Mesenchymal stem cell (in vitro differentiated cells and primary cell): ENCODE data around the gene ISYNA1.

ENCODE experiments used
- DNase-seq: peaks from one replicate; pipeline ENCODE4 v3.0.0-alpha.2; 2013
- H2AFZ ChIP-seq: one replicate; pipeline ENCODE4 v1.6.1; 2013; ENCODE audit warnings: low read depth, mild to moderate bottlenecking, control low read depth, inconsistent platforms, low read length, moderate library complexity
- H2AK5ac ChIP-seq: 2 replicates; pipeline ENCODE4 v1.6.1; 2013; ENCODE audit warnings: low read length, moderate library complexity, mild to moderate bottlenecking, inconsistent platforms; ENCODE audit not compliant: severe bottlenecking
- H2BK120ac ChIP-seq: one replicate; pipeline ENCODE4 v1.6.1; 2013; ENCODE audit warnings: low read depth, mild to moderate bottlenecking, inconsistent platforms, low read length, moderate library complexity
- H2BK12ac ChIP-seq, 2 experiments: one replicate each; pipeline ENCODE4 v1.6.1; 2013; ENCODE audit warnings: inconsistent platforms in 2 of 2, low read length in 2 of 2, mild to moderate bottlenecking in 2 of 2, moderate library complexity in 2 of 2, control low read depth in 1 of 2
- H2BK15ac ChIP-seq: one replicate; pipeline ENCODE4 v1.6.1; 2013; ENCODE audit warnings: mild to moderate bottlenecking, low read depth, inconsistent platforms; ENCODE audit not compliant: poor library complexity, severe bottlenecking
- H2BK5ac ChIP-seq: 2 replicates; pipeline ENCODE4 v1.6.1; 2013; ENCODE audit warnings: low read depth, mild to moderate bottlenecking, low read length, control low read depth, inconsistent platforms; ENCODE audit not compliant: poor library complexity, severe bottlenecking
- H3K14ac ChIP-seq, 2 experiments: one replicate each; pipeline ENCODE4 v1.6.1; 2013; ENCODE audit warnings: inconsistent platforms in 2 of 2, low read length in 2 of 2, control low read depth in 1 of 2, mild to moderate bottlenecking in 1 of 2, moderate library complexity in 1 of 2
- H3K18ac ChIP-seq, 2 experiments: one replicate each; pipeline ENCODE4 v1.6.1; 2013; ENCODE audit warnings: inconsistent platforms in 2 of 2, low read length in 2 of 2, control low read depth in 1 of 2, low read depth in 1 of 2, mild to moderate bottlenecking in 1 of 2
- H3K23ac ChIP-seq, 2 experiments: one replicate each; pipeline ENCODE4 v1.6.1; 2013; ENCODE audit warnings: inconsistent platforms in 2 of 2, low read length in 2 of 2, mild to moderate bottlenecking in 2 of 2, moderate library complexity in 2 of 2, control low read depth in 1 of 2
- H3K27ac ChIP-seq: 2 replicates; pipeline ENCODE4 v1.5.1; 2013; ENCODE audit warnings: mild to moderate bottlenecking, moderate library complexity, low read length, control low read depth, inconsistent platforms; ENCODE audit not compliant: poor library complexity, severe bottlenecking
- H3K27me3 ChIP-seq, 2 experiments: 2 replicates each; pipeline versions ENCODE4 v1.6.1 to v1.7.0; 2013; ENCODE audit warnings: low read length in 2 of 2, mild to moderate bottlenecking in 2 of 2, moderate library complexity in 2 of 2, control low read depth in 1 of 2, inconsistent platforms in 1 of 2; ENCODE audit not compliant: control insufficient read depth in 1 of 2, insufficient read depth in 1 of 2
- H3K36me3 ChIP-seq, 2 experiments: 2 replicates each; pipeline versions ENCODE4 v1.6.1 to v1.7.0; 2013; ENCODE audit warnings: low read length in 2 of 2, control low read depth in 1 of 2, inconsistent platforms in 1 of 2, low read depth in 1 of 2, mild to moderate bottlenecking in 1 of 2; ENCODE audit not compliant: insufficient read depth in 2 of 2, control insufficient read depth in 1 of 2
- H3K4ac ChIP-seq, 2 experiments: one replicate each; pipeline ENCODE4 v1.6.1; 2013; ENCODE audit warnings: inconsistent platforms in 2 of 2, low read length in 2 of 2, mild to moderate bottlenecking in 2 of 2, moderate library complexity in 2 of 2, control low read depth in 1 of 2, low read depth in 1 of 2
- H3K4me1 ChIP-seq: 2 replicates; pipeline ENCODE4 v1.6.1; 2013; ENCODE audit warnings: low read depth, low read length, control low read depth; ENCODE audit not compliant: control insufficient read depth, insufficient read depth
- H3K4me2 ChIP-seq: 2 replicates; pipeline ENCODE4 v1.6.1; 2013; ENCODE audit warnings: low read length, mild to moderate bottlenecking, inconsistent platforms; ENCODE audit not compliant: poor library complexity, severe bottlenecking
- H3K4me3 ChIP-seq, 2 experiments: 2 replicates each; pipeline versions ENCODE4 v1.5.1 to v1.7.0; 2013; ENCODE audit warnings: low read length in 2 of 2, mild to moderate bottlenecking in 2 of 2, control low read depth in 1 of 2, low read depth in 1 of 2; ENCODE audit not compliant: insufficient read depth in 1 of 2
- H3K79me1 ChIP-seq: replicated peaks from 2 replicates; pipeline ENCODE4 v1.6.1; 2013; ENCODE audit warnings: mild to moderate bottlenecking, control low read depth, low read length, inconsistent platforms; ENCODE audit not compliant: poor library complexity, severe bottlenecking
- H3K9ac ChIP-seq: 2 replicates; pipeline ENCODE4 v1.7.0; 2013; ENCODE audit warnings: mild to moderate bottlenecking, low read length, moderate library complexity
- H3K9me3 ChIP-seq: 2 replicates; pipeline ENCODE4 v1.7.0; 2013; ENCODE audit warnings: mild to moderate bottlenecking, low read length; ENCODE audit not compliant: control insufficient read depth
- H4K8ac ChIP-seq: one replicate; pipeline ENCODE4 v1.6.1; 2013; ENCODE audit warnings: inconsistent platforms, mild to moderate bottlenecking, low read length, moderate library complexity
- H4K91ac ChIP-seq: one replicate; pipeline ENCODE4 v1.6.1; 2013; ENCODE audit warnings: mild to moderate bottlenecking, low read length, inconsistent platforms
- WGBS: methylation state at CpG from one replicate; pipeline ENCODE4 v1.1.7; 2013; ENCODE audit warnings: mixed read lengths; 5-methylcytosine and 5-hydroxymethylcytosine counted together

The ISYNA1 gene

GRCh38 chr19:18418029-18418482 lies 19.9 kb downstream of the ISYNA1 start:
- Histone ChIP-seq H3K4me3 (peak overlapping the region; percentile 41 to 73), H3K4me2 (peak overlapping the region; percentile 67), H2BK12ac (peak overlapping the region; percentile 99 to 100), H4K8ac (peak overlapping the region; percentile 100), H3K27ac (peak overlapping the region; percentile 84), H3K18ac (peak overlapping the region; percentile 98 to 100), H3K9ac (peak overlapping the region; percentile 95), H2AFZ (no peak overlapping the region), H3K36me3 (peaks cover 0 to 7% of the 10 kb centered on the region in 2 experiments), H3K9me3 (no peaks in the 10 kb centered on the region), H3K14ac (peak overlapping the region in 1 of 2 experiments; percentile 98), H2BK5ac (peak overlapping the region; percentile 35), H2AK5ac (peak overlapping the region; percentile 96), H3K23ac (peak overlapping the region in 1 of 2 experiments; percentile 62), H3K79me1 (peaks cover under 1% of the 10 kb centered on the region), H2BK120ac (peak overlapping the region; percentile 95), H3K27me3 (no peaks in the 10 kb centered on the region), H3K4me1 (peaks cover 66% of the 10 kb centered on the region), H3K4ac (peak overlapping the region; percentile 95 to 97), H2BK15ac (peak overlapping the region; percentile 92), H4K91ac (peak overlapping the region; percentile 99)
- DNase-seq = no peak
- WGBS = 10% methylated on average over 27 of the region's 30 CpGs

GRCh38 chr19:18417250-18418028 lies 20.5 kb downstream of the ISYNA1 start:
- Histone ChIP-seq H3K79me1 (no peaks in the 10 kb centered on the region), H3K4me1 (peaks cover 67% of the 10 kb centered on the region), H3K14ac (peak overlapping the region in 1 of 2 experiments; percentile 98), H2AFZ (peak overlapping the region; percentile 39), H4K91ac (peak overlapping the region; percentile 100), H4K8ac (peak overlapping the region; percentile 100), H3K27me3 (no peaks in the 10 kb centered on the region), H2BK12ac (peak overlapping the region; percentile 99 to 100), H2BK5ac (peak overlapping the region; percentile 88), H2BK120ac (peak overlapping the region; percentile 96), H3K4ac (peak overlapping the region; percentile 97 to 99), H2BK15ac (peak overlapping the region; percentile 92), H3K18ac (peak overlapping the region; percentile 98 to 100), H3K4me2 (peak overlapping the region; percentile 67), H2AK5ac (peak overlapping the region; percentile 96), H3K4me3 (peak overlapping the region; percentile 49 to 75), H3K9me3 (no peaks in the 10 kb centered on the region), H3K9ac (peak overlapping the region; percentile 95), H3K23ac (peak overlapping the region in 1 of 2 experiments; percentile 95), H3K27ac (peak overlapping the region; percentile 93), H3K36me3 (peaks cover 0 to under 1% of the 10 kb centered on the region in 2 experiments)
- under 1% methylated on average over 28 of the region's 53 CpGs for WGBS
- DNase-seq = peak; percentile 93

GRCh38 chr19:18416778-18417249 lies 21.1 kb downstream of the ISYNA1 start:
- peak overlapping the region in 1 of 2 experiments; percentile 95 for H3K23ac ChIP-seq
- H3K4me3 ChIP-seq = peak overlapping the region; percentile 49 to 75
- peak overlapping the region; percentile 100 for H4K91ac ChIP-seq
- no peaks in the 10 kb centered on the region for H3K36me3 ChIP-seq
- H3K9ac ChIP-seq = peak overlapping the region; percentile 95
- H3K9me3 ChIP-seq = no peaks in the 10 kb centered on the region
- no peaks in the 10 kb centered on the region for H3K27me3 ChIP-seq
- peak overlapping the region; percentile 93 for H3K27ac ChIP-seq
- H3K14ac ChIP-seq = peak overlapping the region in 1 of 2 experiments; percentile 97
- H2BK15ac ChIP-seq = peak overlapping the region; percentile 98
- H3K4me1 ChIP-seq = peaks cover 65% of the 10 kb centered on the region
- peak overlapping the region; percentile 88 for H2BK5ac ChIP-seq
- peak overlapping the region; percentile 93 for H2AK5ac ChIP-seq
- no peaks in the 10 kb centered on the region for H3K79me1 ChIP-seq
- H3K4ac ChIP-seq = peak overlapping the region; percentile 93 to 99
- peak overlapping the region; percentile 96 for H2BK120ac ChIP-seq
- DNase-seq = peak; percentile 97
- peak overlapping the region; percentile 82 for H4K8ac ChIP-seq
- H3K4me2 ChIP-seq = peak overlapping the region; percentile 62
- H3K18ac ChIP-seq = peak overlapping the region; percentile 89 to 97
- H2BK12ac ChIP-seq = peak overlapping the region; percentile 46 to 98
- H2AFZ ChIP-seq = peak overlapping the region; percentile 39
- WGBS = under 1% methylated on average over 44 of the region's 44 CpGs
